ENCODE data around the gene FETUB.

- TF ChIP-seq CTCF (IDR thresholded peaks at IDR 0.05) (no peak), POLR2A (IDR thresholded peaks at IDR 0.05) (no peak)
These were observed 35.1 kb upstream of the FETUB start for GRCh38 chr3:186605078-186605477.

Measured in Peyer's patch (tissue), 4 donors.